Panc1 (cell line): ENCODE measurements around the gene JADE3.

Source experiments
- CTCF ChIP-seq: fragments of 450-650 bp; IDR thresholded peaks from 2 replicates; pipeline ENCODE4 v1.5.1; 2017; ENCODE audit warnings: mild to moderate bottlenecking
- REST ChIP-seq, 2 experiments: IDR thresholded peaks; 2 replicates each; pipeline ENCODE4 v1.6.1; 2011 to 2012; ENCODE audit warnings: low read depth in 2 of 2, control low read depth in 1 of 2, low read length in 1 of 2, mild to moderate bottlenecking in 1 of 2, moderate library complexity in 1 of 2; ENCODE audit not compliant: insufficient read depth in 1 of 2
- TCF7L2 ChIP-seq: IDR thresholded peaks from 2 replicates; pipeline ENCODE4 v1.6.1; 2011; ENCODE audit warnings: mild to moderate bottlenecking, low read depth, low read length, inconsistent platforms

- TF ChIP-seq CTCF, result peak; percentile 82
- TF ChIP-seq REST (IDR thresholded peaks at IDR 0.05; ENCODE audit: insufficient read depth in 1 of 2, low read depth in 2 of 2, low read length in 1 of 2), result no peak
- TF ChIP-seq TCF7L2, result no peak
Observed at GRCh38 chrX:46912603-46913491, 626 bp downstream of the JADE3 start.
